Measurements from ENCODE around the gene CWC15. TPM values are rescaled to one million over a fixed set of nuclear protein-coding genes. Genes with fewer than 3 reads are reported as not detected.
A peak's percentile ranks its signal among the peaks of the same experiment; 100 is the strongest.
"Not testable (repeated sequence)": the region's sequence is repeated elsewhere in the genome, so short reads cannot be mapped to it uniquely, and the experiment has no call there.

CWC15 gene
- polyA plus RNA-seq, 2 donors: 44.8 to 89.7 TPM

- WGBS, 2 donors: 52 to 53% methylated on average over 5 of the region's 5 CpGs
- Histone ChIP-seq H3K27ac (ENCODE audit: low read depth in 2 of 2, low read length in 1 of 2) (peak overlapping the region; percentile 60 to 68), H3K9me3 (ENCODE audit: control insufficient read depth in 2 of 2, insufficient read depth in 1 of 2, low read depth in 1 of 2, low read length in 1 of 2) (no peaks in the 10 kb centered on the region), H3K4me1 (ENCODE audit: control insufficient read depth in 2 of 2, insufficient read depth in 2 of 2, low read length in 1 of 2) (peaks cover 0 to 9% of the 10 kb centered on the region in 2 donors), H3K27me3 (ENCODE audit: control insufficient read depth in 1 of 2, insufficient read depth in 2 of 2, low read length in 2 of 2) (no peaks in the 10 kb centered on the region), H3K4me3 (ENCODE audit: low read depth in 1 of 2, low read length in 2 of 2) (no peak overlapping the region), H3K36me3 (ENCODE audit: control insufficient read depth in 2 of 2, insufficient read depth in 2 of 2, low read length in 1 of 2) (no peaks in the 10 kb centered on the region)
Observed at GRCh38 chr11:94924612-94925011, 48.7 kb downstream of the CWC15 start.

GRCh38 chr11:94924171-94924572, 49.2 kb downstream of the CWC15 start:
- no peak overlapping the region for H3K27ac ChIP-seq (ENCODE audit: low read depth in 2 of 2, low read length in 1 of 2)

GRCh38 chr11:94923004-94923334, 50.4 kb downstream of the CWC15 start:
- WGBS, 2 donors: 93 to 95% methylated on average over 2 of the region's 2 CpGs
- no peaks in the 10 kb centered on the region for H3K9me3 ChIP-seq (ENCODE audit: control insufficient read depth in 2 of 2, insufficient read depth in 1 of 2, low read depth in 1 of 2, low read length in 1 of 2)

More at GRCh38 chr11:94924171-94924572, 49.2 kb downstream of the CWC15 start:
- Histone ChIP-seq H3K4me3 (ENCODE audit: low read depth in 1 of 2, low read length in 2 of 2) (no peak overlapping the region), H3K27me3 (ENCODE audit: control insufficient read depth in 1 of 2, insufficient read depth in 2 of 2, low read length in 2 of 2) (no peaks in the 10 kb centered on the region), H3K4me1 (ENCODE audit: control insufficient read depth in 2 of 2, insufficient read depth in 2 of 2, low read length in 1 of 2) (peaks cover 0 to 9% of the 10 kb centered on the region in 2 donors), H3K9me3 (ENCODE audit: control insufficient read depth in 2 of 2, insufficient read depth in 1 of 2, low read depth in 1 of 2, low read length in 1 of 2) (no peaks in the 10 kb centered on the region), H3K36me3 (ENCODE audit: control insufficient read depth in 2 of 2, insufficient read depth in 2 of 2, low read length in 1 of 2) (no peaks in the 10 kb centered on the region)
- WGBS, 2 donors: 57 to 59% methylated on average over 6 of the region's 6 CpGs

GRCh38 chr11:94922321-94923003, 50.9 kb downstream of the CWC15 start:
- H3K27me3 ChIP-seq (ENCODE audit: control insufficient read depth in 1 of 2, insufficient read depth in 2 of 2, low read length in 2 of 2): no peaks in the 10 kb centered on the region
- no peak overlapping the region for H3K27ac ChIP-seq (ENCODE audit: low read depth in 2 of 2, low read length in 1 of 2)
- no peak overlapping the region for H3K4me3 ChIP-seq (ENCODE audit: low read depth in 1 of 2, low read length in 2 of 2)
- H3K36me3 ChIP-seq (ENCODE audit: control insufficient read depth in 2 of 2, insufficient read depth in 2 of 2, low read length in 1 of 2): no peaks in the 10 kb centered on the region
- H3K9me3 ChIP-seq (ENCODE audit: control insufficient read depth in 2 of 2, insufficient read depth in 1 of 2, low read depth in 1 of 2, low read length in 1 of 2): no peaks in the 10 kb centered on the region
- 72 to 81% methylated on average over 5 of the region's 5 CpGs for WGBS, 2 donors
- peaks cover 0 to 6% of the 10 kb centered on the region in 2 donors for H3K4me1 ChIP-seq (ENCODE audit: control insufficient read depth in 2 of 2, insufficient read depth in 2 of 2, low read length in 1 of 2)

More at GRCh38 chr11:94923004-94923334, 50.4 kb downstream of the CWC15 start:
- Histone ChIP-seq H3K27ac (ENCODE audit: low read depth in 2 of 2, low read length in 1 of 2) (no peak overlapping the region), H3K36me3 (ENCODE audit: control insufficient read depth in 2 of 2, insufficient read depth in 2 of 2, low read length in 1 of 2) (no peaks in the 10 kb centered on the region), H3K4me3 (ENCODE audit: low read depth in 1 of 2, low read length in 2 of 2) (no peak overlapping the region), H3K4me1 (ENCODE audit: control insufficient read depth in 2 of 2, insufficient read depth in 2 of 2, low read length in 1 of 2) (peaks cover 0 to 9% of the 10 kb centered on the region in 2 donors), H3K27me3 (ENCODE audit: control insufficient read depth in 1 of 2, insufficient read depth in 2 of 2, low read length in 2 of 2) (no peaks in the 10 kb centered on the region)

- no peaks in the 10 kb centered on the region for H3K36me3 ChIP-seq (ENCODE audit: control insufficient read depth in 2 of 2, insufficient read depth in 2 of 2, low read length in 1 of 2)
- no peaks in the 10 kb centered on the region for H3K9me3 ChIP-seq (ENCODE audit: control insufficient read depth in 2 of 2, insufficient read depth in 1 of 2, low read depth in 1 of 2, low read length in 1 of 2)
- H3K4me3 ChIP-seq (ENCODE audit: low read depth in 1 of 2, low read length in 2 of 2): no peak overlapping the region
- H3K27ac ChIP-seq (ENCODE audit: low read depth in 2 of 2, low read length in 1 of 2): no peak overlapping the region
- H3K4me1 ChIP-seq (ENCODE audit: control insufficient read depth in 2 of 2, insufficient read depth in 2 of 2, low read length in 1 of 2): no peaks in the 10 kb centered on the region
- H3K27me3 ChIP-seq (ENCODE audit: control insufficient read depth in 1 of 2, insufficient read depth in 2 of 2, low read length in 2 of 2): no peaks in the 10 kb centered on the region
Observed at GRCh38 chr11:94920311-94920710, 53.0 kb downstream of the CWC15 start.

GRCh38 chr11:94913718-94914394, 59.5 kb downstream of the CWC15 start:
- H3K4me3 ChIP-seq (ENCODE audit: low read depth in 1 of 2, low read length in 2 of 2); H3K36me3 ChIP-seq (ENCODE audit: control insufficient read depth in 2 of 2, insufficient read depth in 2 of 2, low read length in 1 of 2); H3K27ac ChIP-seq (ENCODE audit: low read depth in 2 of 2, low read length in 1 of 2); H3K9me3 ChIP-seq (ENCODE audit: control insufficient read depth in 2 of 2, insufficient read depth in 1 of 2, low read depth in 1 of 2, low read length in 1 of 2); H3K4me1 ChIP-seq (ENCODE audit: control insufficient read depth in 2 of 2, insufficient read depth in 2 of 2, low read length in 1 of 2); H3K27me3 ChIP-seq (ENCODE audit: control insufficient read depth in 1 of 2, insufficient read depth in 2 of 2, low read length in 2 of 2): not testable (repeated sequence)
- WGBS, 2 donors: 90 to 91% methylated on average over 2 of the region's 2 CpGs

GRCh38 chr11:94912806-94913205, 60.5 kb downstream of the CWC15 start:
- Histone ChIP-seq H3K4me3 (ENCODE audit: low read depth in 1 of 2, low read length in 2 of 2) (no peak overlapping the region), H3K9me3 (ENCODE audit: control insufficient read depth in 2 of 2, insufficient read depth in 1 of 2, low read depth in 1 of 2, low read length in 1 of 2) (no peaks in the 10 kb centered on the region), H3K27me3 (ENCODE audit: control insufficient read depth in 1 of 2, insufficient read depth in 2 of 2, low read length in 2 of 2) (no peaks in the 10 kb centered on the region), H3K4me1 (ENCODE audit: control insufficient read depth in 2 of 2, insufficient read depth in 2 of 2, low read length in 1 of 2) (no peaks in the 10 kb centered on the region), H3K27ac (ENCODE audit: low read depth in 2 of 2, low read length in 1 of 2) (no peak overlapping the region), H3K36me3 (ENCODE audit: control insufficient read depth in 2 of 2, insufficient read depth in 2 of 2, low read length in 1 of 2) (no peaks in the 10 kb centered on the region)
- WGBS, 2 donors: 96 to 97% methylated on average over 9 of the region's 9 CpGs

Other genes with a start within 250 kb of the CWC15 start
- gene AMOTL1, start 205.2 kb downstream of the CWC15 start, polyA plus RNA-seq: 10 to 100 TPM; 11.3 to 15.4 TPM
- gene KDM4D, start 153 bp upstream of the CWC15 start, polyA plus RNA-seq: under 1 TPM; 0.14 to 0.31 TPM
- gene KDM4E, start 51.7 kb upstream of the CWC15 start, polyA plus RNA-seq: not detected
- gene KDM4F, start 75.9 kb upstream of the CWC15 start, polyA plus RNA-seq: not detected
- gene SRSF8, start 93.4 kb upstream of the CWC15 start, polyA plus RNA-seq: 10 to 100 TPM; 29.1 to 35.3 TPM
- 10 to 100 TPM in 1 of 2 donors, 1 to 10 TPM in 1; 7.4 to 17.1 TPM for gene ENDOD1, start 116.3 kb upstream of the CWC15 start, polyA plus RNA-seq